Gastrocnemius medialis (tissue), 4 donors: ENCODE data around the gene ERICH2.

Experiments
- POLR2A ChIP-seq, 2 donors: fragments of 450-650 bp; IDR thresholded peaks; one replicate each; pipeline ENCODE4 v1.6.1; 2017; ENCODE audit warnings: antibody characterized with exemption in 2 of 2, mild to moderate bottlenecking in 2 of 2, moderate library complexity in 2 of 2
- TF ChIP-seq, protein P1 (sequence below), 5 experiments: fragments of 450-650 bp in 3 of 5; fragments of 200-600 bp in 2 of 5; sonication (generic) in 2 of 5; IDR thresholded peaks in 4 of 5; conservative IDR thresholded peaks in 1 of 5; 1 replicate in 4 of 5; 2 replicates in 1 of 5; pipeline ENCODE4 v1.5.1; 2016 to 2019; ENCODE audit warnings: antibody characterized with exemption in 5 of 5, mild to moderate bottlenecking in 3 of 5, moderate library complexity in 3 of 5

DNA sequence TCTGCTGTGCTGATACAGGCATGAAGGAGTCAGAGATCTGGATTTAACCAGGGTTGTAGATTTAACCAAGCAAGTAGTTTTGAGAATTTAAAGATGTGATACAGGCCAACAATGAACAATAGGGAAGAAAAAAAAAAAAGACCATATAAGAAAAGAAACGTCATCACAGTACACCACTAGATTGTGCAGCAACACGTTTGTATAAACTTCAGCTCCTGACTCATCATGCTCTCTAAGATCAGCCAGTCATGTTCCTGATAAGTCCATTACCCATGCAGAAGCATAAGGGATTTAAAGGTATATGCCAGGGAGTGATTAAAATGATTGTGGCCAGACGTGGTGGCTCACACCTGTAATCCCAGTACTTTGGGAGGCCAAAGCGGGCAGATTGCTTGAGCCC, 22.3 kb upstream of the ERICH2 start:
- TF ChIP-seq, protein P1, sequence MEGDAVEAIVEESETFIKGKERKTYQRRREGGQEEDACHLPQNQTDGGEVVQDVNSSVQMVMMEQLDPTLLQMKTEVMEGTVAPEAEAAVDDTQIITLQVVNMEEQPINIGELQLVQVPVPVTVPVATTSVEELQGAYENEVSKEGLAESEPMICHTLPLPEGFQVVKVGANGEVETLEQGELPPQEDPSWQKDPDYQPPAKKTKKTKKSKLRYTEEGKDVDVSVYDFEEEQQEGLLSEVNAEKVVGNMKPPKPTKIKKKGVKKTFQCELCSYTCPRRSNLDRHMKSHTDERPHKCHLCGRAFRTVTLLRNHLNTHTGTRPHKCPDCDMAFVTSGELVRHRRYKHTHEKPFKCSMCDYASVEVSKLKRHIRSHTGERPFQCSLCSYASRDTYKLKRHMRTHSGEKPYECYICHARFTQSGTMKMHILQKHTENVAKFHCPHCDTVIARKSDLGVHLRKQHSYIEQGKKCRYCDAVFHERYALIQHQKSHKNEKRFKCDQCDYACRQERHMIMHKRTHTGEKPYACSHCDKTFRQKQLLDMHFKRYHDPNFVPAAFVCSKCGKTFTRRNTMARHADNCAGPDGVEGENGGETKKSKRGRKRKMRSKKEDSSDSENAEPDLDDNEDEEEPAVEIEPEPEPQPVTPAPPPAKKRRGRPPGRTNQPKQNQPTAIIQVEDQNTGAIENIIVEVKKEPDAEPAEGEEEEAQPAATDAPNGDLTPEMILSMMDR (IDR thresholded peaks at IDR 0.05 in 4 of 5, conservative IDR thresholded peaks at IDR 0.05 in 1 of 5), result no peak
- TF ChIP-seq POLR2A (IDR thresholded peaks at IDR 0.05), result no peak
